ENCODE measurements around the gene BANK1.

Gene BANK1

DNA sequence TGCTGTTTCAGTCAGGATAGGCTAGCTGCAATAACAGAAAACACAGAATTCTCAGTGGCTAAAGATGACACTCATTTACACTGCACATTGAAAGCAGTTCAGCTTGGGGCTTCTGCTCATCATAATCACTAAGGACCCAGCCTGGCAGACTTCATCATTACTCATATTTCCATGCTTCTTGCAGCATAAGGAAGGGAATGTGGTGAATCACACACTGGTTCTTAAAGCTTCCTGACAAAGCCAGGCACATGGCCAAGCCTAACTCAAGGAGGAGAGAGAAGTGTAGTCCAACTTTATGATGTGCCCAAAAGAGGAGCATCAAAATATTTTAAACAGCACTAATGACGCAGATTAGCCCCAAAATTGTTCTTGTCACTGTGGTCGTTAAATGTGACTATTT lies 186.5 kb downstream of the BANK1 start:
- no peak for FAIRE-seq

DNA sequence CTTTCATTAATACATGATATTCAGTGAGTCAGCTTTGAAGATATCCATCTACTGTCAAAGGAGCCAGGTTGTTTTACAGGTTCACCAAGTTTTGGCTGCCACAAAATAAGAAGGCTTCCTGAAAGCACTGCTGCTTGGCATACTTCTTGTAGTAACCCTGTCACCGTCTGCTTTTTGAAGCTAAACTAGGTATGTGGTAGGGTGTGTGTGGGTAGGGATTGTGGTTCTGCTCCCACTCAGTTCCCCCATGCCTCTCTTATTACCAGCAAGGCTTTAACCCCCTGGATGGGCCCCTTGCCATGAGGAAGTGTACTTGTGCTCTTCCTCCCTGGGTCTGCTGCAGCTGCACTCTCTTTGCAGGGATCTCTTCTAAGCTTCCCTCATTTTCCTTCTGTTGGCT lies 191.2 kb downstream of the BANK1 start:
- DNase-seq (ENCODE audit: insufficient read length, low spot score) (no peak), FAIRE-seq (no peak)
- TF ChIP-seq, protein P1, sequence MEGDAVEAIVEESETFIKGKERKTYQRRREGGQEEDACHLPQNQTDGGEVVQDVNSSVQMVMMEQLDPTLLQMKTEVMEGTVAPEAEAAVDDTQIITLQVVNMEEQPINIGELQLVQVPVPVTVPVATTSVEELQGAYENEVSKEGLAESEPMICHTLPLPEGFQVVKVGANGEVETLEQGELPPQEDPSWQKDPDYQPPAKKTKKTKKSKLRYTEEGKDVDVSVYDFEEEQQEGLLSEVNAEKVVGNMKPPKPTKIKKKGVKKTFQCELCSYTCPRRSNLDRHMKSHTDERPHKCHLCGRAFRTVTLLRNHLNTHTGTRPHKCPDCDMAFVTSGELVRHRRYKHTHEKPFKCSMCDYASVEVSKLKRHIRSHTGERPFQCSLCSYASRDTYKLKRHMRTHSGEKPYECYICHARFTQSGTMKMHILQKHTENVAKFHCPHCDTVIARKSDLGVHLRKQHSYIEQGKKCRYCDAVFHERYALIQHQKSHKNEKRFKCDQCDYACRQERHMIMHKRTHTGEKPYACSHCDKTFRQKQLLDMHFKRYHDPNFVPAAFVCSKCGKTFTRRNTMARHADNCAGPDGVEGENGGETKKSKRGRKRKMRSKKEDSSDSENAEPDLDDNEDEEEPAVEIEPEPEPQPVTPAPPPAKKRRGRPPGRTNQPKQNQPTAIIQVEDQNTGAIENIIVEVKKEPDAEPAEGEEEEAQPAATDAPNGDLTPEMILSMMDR (IDR thresholded peaks at IDR 0.05; ENCODE audit: insufficient read depth, missing control alignments), result no peak

More for the DNA sequence above, 186.5 kb downstream of the BANK1 start:
- no peak for DNase-seq (ENCODE audit: insufficient read length, low spot score)
- TF ChIP-seq, protein P1 (IDR thresholded peaks at IDR 0.05; ENCODE audit: insufficient read depth, missing control alignments), result no peak

DNA sequence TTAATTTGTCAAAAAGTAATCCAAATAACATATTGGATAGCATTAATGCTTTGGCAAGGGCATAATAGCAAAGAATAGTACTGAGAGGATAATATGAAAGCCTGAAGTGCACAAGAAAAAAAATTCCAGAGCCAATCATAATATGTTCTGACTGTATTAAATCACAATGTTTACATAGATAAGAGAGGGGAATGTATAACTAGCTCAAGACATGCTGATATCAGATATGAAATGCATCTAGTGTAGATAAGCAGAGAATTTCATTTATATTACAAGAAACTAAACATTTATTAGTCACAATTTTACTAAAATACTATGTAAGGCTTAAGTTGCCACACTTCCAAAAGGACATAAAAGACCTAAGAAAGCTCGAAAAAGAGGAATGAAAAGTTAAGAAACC lies 193.3 kb downstream of the BANK1 start:
- FAIRE-seq, result no peak
- TF ChIP-seq, protein P1 (IDR thresholded peaks at IDR 0.05; ENCODE audit: insufficient read depth, missing control alignments), result no peak
- no peak for DNase-seq (ENCODE audit: insufficient read length, low spot score)

DNA sequence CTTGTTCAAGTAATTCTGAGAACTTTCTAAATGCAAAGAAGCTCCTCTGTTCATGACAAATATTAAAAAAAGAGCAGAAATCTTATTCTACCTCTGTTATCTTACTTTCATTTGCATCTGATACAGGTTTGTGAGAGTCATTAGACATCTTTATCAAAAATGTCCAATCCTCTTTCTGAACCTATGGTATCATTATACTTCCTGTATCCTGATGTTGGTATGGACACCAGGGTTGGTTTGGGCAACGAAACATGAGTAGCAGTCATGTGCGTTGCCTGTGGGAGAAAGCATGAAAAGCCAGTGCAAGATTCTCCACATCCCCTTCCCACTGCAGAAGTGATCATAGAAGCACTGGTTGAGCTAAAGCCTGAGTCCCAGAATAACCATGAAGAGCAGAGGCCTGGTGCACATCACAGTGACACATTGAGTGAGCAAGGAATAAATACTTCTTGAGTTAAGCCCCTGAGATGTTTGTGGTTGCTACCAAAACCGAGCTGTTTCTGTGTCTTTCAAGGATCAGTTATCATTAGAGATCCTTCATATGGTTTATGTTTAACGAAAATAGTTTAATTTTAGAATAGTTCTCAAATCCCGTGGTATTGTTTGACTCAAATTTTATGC lies 197.2 kb downstream of the BANK1 start:
- FAIRE-seq (no peak), DNase-seq (ENCODE audit: insufficient read length, low spot score) (no peak)
- TF ChIP-seq, protein P1 (IDR thresholded peaks at IDR 0.05; ENCODE audit: insufficient read depth, missing control alignments), result no peak

DNA sequence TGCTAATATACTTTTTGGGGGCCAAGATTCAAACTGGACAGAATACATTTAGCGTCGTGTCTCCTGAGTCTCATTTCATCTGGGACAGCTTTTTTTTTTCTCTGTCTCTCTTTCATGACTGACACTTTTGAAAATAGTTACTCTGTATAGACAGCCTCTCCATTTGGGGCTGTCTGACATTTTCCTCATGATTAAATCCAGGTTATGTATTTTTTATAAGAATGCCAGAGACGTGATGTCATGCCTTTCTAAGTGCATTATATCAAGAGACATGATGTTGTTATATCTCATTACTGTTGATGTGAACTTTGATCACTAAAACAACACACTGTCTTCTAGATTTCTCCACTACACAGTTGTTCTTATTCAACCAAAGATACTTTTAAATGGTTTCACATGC lies 199.0 kb downstream of the BANK1 start:
- no peak for DNase-seq (ENCODE audit: insufficient read length, low spot score)
- TF ChIP-seq, protein P1 (IDR thresholded peaks at IDR 0.05; ENCODE audit: insufficient read depth, missing control alignments), result no peak
- no peak for FAIRE-seq

DNA sequence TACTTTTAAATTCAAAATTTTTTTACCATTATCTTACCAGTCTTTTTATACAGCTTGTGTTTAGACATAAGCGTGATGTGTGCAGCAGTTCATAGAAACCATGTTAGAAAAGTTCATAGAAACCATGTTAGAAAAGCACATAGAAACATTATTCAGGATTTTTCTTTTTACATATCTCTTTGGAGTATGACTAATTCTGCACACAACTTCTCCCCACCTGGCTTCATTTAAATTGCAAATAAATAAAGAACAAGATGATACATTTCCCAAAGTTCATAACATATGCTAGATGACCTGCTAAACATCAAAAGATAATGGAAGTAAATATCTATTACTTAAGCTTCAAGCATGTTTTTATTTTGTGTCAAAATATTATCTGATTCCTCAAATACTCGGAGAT lies 201.9 kb downstream of the BANK1 start:
- TF ChIP-seq, protein P1 (IDR thresholded peaks at IDR 0.05; ENCODE audit: insufficient read depth, missing control alignments), result no peak
- FAIRE-seq, result no peak
- DNase-seq (ENCODE audit: insufficient read length, low spot score), result no peak

DNA sequence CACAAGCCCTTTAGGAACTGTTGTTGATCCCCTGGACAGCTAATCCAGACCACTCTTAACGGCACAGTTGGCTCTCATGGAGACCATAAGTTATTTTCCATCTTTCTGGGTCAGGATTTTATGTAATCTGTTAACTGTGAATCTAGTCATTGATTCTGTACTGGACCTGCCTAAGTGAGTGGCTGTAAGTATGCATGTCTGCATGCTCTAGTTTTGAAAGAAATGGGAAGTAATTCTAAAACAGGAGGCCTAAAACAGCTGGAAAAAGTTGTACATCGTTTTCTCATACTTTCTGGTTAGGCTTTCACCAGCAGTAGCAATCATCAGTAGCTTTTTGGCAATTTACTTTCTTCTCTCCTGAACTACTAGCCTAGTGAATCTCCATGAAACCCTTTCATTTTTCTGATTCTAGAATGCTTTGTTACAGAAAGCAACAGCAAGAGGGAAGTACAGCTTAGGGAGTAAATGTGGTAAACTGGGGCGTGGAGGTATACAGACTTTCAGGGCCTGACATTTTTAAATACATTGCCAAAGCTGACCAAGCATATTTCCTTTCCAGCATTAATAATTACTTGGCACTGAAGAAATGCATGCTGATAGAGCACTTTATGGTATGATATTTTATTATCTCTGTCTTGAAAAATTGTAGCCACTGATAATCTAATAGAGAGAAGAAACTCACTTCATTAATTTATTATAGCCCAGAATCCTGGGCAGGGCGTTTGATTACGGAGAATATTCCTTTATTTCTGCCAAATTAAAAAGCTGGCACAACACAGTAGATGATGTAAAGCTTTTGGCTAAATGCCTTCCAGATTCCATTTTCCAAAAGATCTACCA lies 202.7 kb downstream of the BANK1 start:
- DNase-seq (ENCODE audit: insufficient read length, low spot score), result no peak
- no peak for FAIRE-seq
- TF ChIP-seq, protein P1 (IDR thresholded peaks at IDR 0.05; ENCODE audit: insufficient read depth, missing control alignments), result no peak
